SJSA1 (cell line): ENCODE measurements around the gene FREM2. TPM values are rescaled to one million over a fixed set of nuclear protein-coding genes. Genes with fewer than 3 reads are reported as not detected.

Experiments used
- DNase-seq, 2 experiments: peaks; one replicate each; pipeline ENCODE4 v3.0.0-alpha.2; 2015 to 2020; ENCODE audit warnings: low spot score in 2 of 2, low read depth in 1 of 2
- H3K27ac ChIP-seq: fragments of 250-450 bp; sonication (Bioruptor Pico); 2 replicates; pipeline ENCODE4 v1.5.1; 2020; ENCODE audit warnings: mild to moderate bottlenecking, moderate library complexity
- H3K27me3 ChIP-seq: fragments of 250-450 bp; sonication (Bioruptor Pico); replicated peaks from 2 replicates; pipeline ENCODE4 v1.5.1; 2020; ENCODE audit warnings: mild to moderate bottlenecking, moderate library complexity
- H3K36me3 ChIP-seq: fragments of 250-450 bp; sonication (Bioruptor Pico); 2 replicates; pipeline ENCODE4 v1.5.1; 2020; ENCODE audit warnings: mild to moderate bottlenecking
- H3K4me1 ChIP-seq: fragments of 250-450 bp; sonication (Bioruptor Pico); replicated peaks from 2 replicates; pipeline ENCODE4 v1.6.1; 2021; ENCODE audit warnings: mild to moderate bottlenecking
- H3K4me3 ChIP-seq: fragments of 250-450 bp; sonication (Bioruptor Pico); 2 replicates; pipeline ENCODE4 v1.5.1; 2020; ENCODE audit warnings: mild to moderate bottlenecking
- H3K9me3 ChIP-seq: fragments of 250-450 bp; sonication (Bioruptor Pico); replicated peaks from 2 replicates; pipeline ENCODE4 v1.5.1; 2020; ENCODE audit warnings: mild to moderate bottlenecking
- total RNA-seq: library from RNA; depleted of rRNA; stranded (reverse); fragments of >200 nt; shearing (Covaris generic); gene quantifications from 2 replicates; pipeline ENCODE4 v1.2.3, GENCODE V29; 2014

Gene FREM2
- total RNA-seq, 1 experiment from 2014 or later, result not detected

GRCh38 chr13:38755793-38756192, 68.9 kb downstream of the FREM2 start:
- H3K9me3 ChIP-seq, result no peaks in the 10 kb centered on the region

DNA sequence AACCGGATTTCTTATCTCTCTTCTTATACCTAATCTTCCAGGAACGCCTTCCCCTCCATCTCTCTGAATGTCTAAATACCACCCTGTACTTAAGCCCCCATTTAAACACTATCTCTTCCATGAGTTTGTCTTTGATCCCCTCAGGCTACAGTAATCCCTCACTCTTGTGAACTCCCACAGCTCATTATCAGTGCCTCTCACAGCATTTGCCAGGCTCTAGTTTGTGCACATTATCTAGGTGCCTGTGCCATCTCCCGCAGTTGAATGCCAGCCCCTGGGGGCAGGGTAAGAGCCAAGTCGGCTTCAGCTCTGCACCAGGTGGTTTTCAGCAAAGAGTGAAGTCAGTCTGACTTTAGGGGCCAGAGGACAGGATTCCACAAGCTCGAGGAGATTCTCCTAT, 71.4 kb downstream of the FREM2 start:
- no peak for DNase-seq
- H3K9me3 ChIP-seq, result no peaks in the 10 kb centered on the region
- no peak overlapping the region for H3K27ac ChIP-seq
- no peaks in the 10 kb centered on the region for H3K4me1 ChIP-seq
- H3K27me3 ChIP-seq, result no peaks in the 10 kb centered on the region
- no peak overlapping the region for H3K4me3 ChIP-seq
- H3K36me3 ChIP-seq, result no peaks in the 10 kb centered on the region

More at GRCh38 chr13:38755793-38756192, 68.9 kb downstream of the FREM2 start:
- DNase-seq, result no peak
- no peak overlapping the region for H3K27ac ChIP-seq
- no peaks in the 10 kb centered on the region for H3K4me1 ChIP-seq
- H3K27me3 ChIP-seq, result no peaks in the 10 kb centered on the region
- no peaks in the 10 kb centered on the region for H3K36me3 ChIP-seq
- no peak overlapping the region for H3K4me3 ChIP-seq

- Histone ChIP-seq H3K4me1 (no peaks in the 10 kb centered on the region), H3K36me3 (no peaks in the 10 kb centered on the region), H3K9me3 (no peaks in the 10 kb centered on the region), H3K4me3 (no peak overlapping the region), H3K27ac (no peak overlapping the region), H3K27me3 (no peaks in the 10 kb centered on the region)
- no peak for DNase-seq
These were observed 72.5 kb downstream of the FREM2 start for GRCh38 chr13:38759390-38759789.

DNA sequence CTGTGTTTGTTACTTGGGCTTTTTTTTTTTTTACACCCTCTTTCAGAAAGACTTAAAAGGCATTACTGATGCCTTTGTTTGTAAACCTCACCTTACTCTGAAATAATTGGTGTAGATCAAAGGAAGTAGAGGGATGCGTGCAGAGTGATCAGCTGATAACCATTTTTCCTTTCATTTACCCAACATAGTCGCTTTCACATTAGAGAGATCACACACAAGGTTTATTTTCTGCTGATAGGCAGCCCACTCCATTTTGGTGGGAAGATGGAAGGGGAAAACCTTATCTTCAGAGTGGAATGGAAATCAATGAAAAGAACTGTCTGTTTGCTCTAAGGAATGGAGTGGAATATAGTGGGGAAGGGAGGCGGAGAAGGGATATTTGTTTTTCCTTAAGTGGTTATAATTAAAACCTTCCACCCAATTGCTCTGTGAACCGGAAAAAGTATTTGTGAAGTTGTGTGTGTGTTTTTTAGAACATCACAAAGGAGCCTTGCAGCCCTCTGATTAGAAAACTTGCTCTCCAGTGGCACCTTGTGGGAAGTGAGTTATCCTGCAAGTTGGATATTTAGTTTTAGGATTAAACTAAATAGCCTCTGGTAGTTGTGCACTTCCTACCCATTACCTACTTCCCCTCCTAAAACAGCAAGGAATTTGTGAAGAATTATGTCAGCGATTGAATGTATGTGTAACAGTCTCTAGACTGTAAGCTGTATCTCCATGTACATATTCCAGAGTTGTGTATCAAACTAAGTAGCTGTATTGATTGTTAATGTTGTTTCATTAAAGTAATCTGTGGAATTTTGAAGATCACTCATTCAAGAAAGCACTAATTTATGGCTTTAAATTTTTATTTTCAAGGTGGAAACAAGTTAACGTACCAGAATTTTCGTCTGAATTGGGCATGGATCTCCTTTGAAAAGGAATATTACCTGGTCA, 76.8 kb downstream of the FREM2 start:
- no peaks in the 10 kb centered on the region for H3K9me3 ChIP-seq
- DNase-seq, result peak in 1 of 2 experiments; percentile 4
- H3K4me3 ChIP-seq, result no peak overlapping the region
- H3K27me3 ChIP-seq, result no peaks in the 10 kb centered on the region
- H3K36me3 ChIP-seq, result no peaks in the 10 kb centered on the region
- no peaks in the 10 kb centered on the region for H3K4me1 ChIP-seq
- H3K27ac ChIP-seq, result no peak overlapping the region

DNA sequence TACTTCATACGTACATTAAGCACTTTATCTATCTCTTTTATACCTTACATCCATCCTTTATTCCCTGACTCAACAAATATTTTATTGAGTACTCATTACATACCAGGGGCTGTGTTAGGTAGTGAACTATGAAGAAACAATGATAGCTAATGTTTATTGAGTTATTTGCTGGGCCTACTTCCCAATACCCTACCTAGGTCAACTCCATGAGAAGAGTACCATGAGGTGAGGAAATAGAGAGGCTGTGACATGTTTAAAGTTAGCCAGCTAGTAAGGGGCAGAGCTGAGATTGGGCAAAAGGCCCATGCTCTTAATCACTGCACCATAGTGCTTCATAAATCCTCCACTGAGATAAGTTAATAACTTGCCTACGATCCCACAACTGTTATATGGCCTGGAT, 79.9 kb downstream of the FREM2 start:
- H3K27ac ChIP-seq, result no peak overlapping the region
- no peak for DNase-seq
- H3K4me1 ChIP-seq, result no peaks in the 10 kb centered on the region
- H3K36me3 ChIP-seq, result no peaks in the 10 kb centered on the region
- H3K27me3 ChIP-seq, result no peaks in the 10 kb centered on the region
- no peaks in the 10 kb centered on the region for H3K9me3 ChIP-seq
- no peak overlapping the region for H3K4me3 ChIP-seq

DNA sequence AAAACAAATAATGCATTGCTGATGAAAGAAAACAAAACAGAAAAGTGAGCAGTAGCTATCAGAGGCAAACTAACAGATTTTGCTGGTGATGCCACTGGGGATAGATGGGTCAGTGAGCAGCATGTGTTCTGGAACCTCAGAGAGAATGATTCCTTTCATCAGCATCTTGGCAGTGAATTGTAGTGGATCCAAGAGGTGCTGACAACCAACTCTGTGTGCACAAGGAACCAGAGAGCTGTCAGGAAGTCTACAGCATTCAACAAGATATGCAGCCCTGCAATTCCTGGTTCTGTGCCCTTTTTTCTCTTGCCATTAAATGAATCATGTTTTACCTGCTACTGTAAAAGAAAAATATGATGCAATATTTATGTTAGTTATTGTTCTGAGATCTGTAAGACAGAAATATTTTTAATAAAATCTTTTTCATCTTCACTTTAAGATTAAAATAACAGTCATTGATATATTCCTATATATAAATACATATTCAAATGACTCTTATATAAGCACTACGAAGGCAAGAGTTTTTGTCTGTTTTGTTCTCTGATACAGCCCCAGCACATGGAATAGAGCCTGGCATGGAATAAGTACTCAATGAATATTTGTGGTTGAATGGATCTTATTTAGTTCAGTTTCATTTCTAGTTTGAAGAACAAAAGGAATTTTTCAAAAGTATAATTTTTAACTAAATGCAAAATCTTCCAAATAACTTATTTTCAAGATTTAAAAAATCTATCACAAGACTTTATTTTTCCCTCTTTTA, 80.8 kb downstream of the FREM2 start:
- no peaks in the 10 kb centered on the region for H3K27me3 ChIP-seq
- H3K27ac ChIP-seq, result no peak overlapping the region
- H3K9me3 ChIP-seq, result no peaks in the 10 kb centered on the region
- no peak overlapping the region for H3K4me3 ChIP-seq
- no peaks in the 10 kb centered on the region for H3K4me1 ChIP-seq
- H3K36me3 ChIP-seq, result no peaks in the 10 kb centered on the region
- no peak for DNase-seq

- no peak for DNase-seq
- Histone ChIP-seq H3K36me3 (no peaks in the 10 kb centered on the region), H3K4me1 (no peaks in the 10 kb centered on the region), H3K4me3 (no peak overlapping the region), H3K27ac (no peak overlapping the region), H3K9me3 (no peaks in the 10 kb centered on the region), H3K27me3 (no peaks in the 10 kb centered on the region)
These were observed 82.6 kb downstream of the FREM2 start for GRCh38 chr13:38769526-38769925.

DNA sequence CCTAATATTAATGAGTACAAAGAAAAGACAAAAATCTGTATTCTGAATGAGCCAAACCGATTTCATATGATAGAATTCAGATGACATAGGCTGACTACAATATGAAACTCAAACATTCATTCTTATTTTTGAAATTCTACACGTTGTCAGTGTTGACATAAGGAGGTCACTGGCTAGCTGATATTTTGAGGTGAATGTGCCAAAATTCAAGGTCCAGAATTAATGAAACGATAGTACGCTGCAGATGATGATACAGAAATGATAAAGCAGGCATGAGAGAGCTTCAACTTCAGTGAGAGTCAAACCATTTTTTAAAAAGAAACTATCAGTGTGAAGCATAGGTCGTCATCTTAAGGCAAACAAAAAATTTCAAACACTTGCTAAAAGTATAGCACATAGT, 88.2 kb downstream of the FREM2 start:
- no peak overlapping the region for H3K4me3 ChIP-seq
- no peak overlapping the region for H3K27ac ChIP-seq
- no peaks in the 10 kb centered on the region for H3K9me3 ChIP-seq
- no peaks in the 10 kb centered on the region for H3K36me3 ChIP-seq
- H3K4me1 ChIP-seq, result no peaks in the 10 kb centered on the region
- no peaks in the 10 kb centered on the region for H3K27me3 ChIP-seq
- DNase-seq, result no peak

GRCh38 chr13:38777347-38778119, 90.7 kb downstream of the FREM2 start:
- H3K9me3 ChIP-seq, result no peaks in the 10 kb centered on the region

GRCh38 chr13:38781539-38781938, 94.7 kb downstream of the FREM2 start:
- H3K27me3 ChIP-seq, result no peaks in the 10 kb centered on the region
- no peak for DNase-seq
- no peaks in the 10 kb centered on the region for H3K9me3 ChIP-seq
- no peaks in the 10 kb centered on the region for H3K4me1 ChIP-seq
- H3K36me3 ChIP-seq, result no peaks in the 10 kb centered on the region
- H3K27ac ChIP-seq, result no peak overlapping the region
- H3K4me3 ChIP-seq, result no peak overlapping the region

More at GRCh38 chr13:38777347-38778119, 90.7 kb downstream of the FREM2 start:
- Histone ChIP-seq H3K4me3 (no peak overlapping the region), H3K27me3 (no peaks in the 10 kb centered on the region), H3K27ac (no peak overlapping the region), H3K4me1 (no peaks in the 10 kb centered on the region), H3K36me3 (no peaks in the 10 kb centered on the region)
- DNase-seq, result no peak

DNA sequence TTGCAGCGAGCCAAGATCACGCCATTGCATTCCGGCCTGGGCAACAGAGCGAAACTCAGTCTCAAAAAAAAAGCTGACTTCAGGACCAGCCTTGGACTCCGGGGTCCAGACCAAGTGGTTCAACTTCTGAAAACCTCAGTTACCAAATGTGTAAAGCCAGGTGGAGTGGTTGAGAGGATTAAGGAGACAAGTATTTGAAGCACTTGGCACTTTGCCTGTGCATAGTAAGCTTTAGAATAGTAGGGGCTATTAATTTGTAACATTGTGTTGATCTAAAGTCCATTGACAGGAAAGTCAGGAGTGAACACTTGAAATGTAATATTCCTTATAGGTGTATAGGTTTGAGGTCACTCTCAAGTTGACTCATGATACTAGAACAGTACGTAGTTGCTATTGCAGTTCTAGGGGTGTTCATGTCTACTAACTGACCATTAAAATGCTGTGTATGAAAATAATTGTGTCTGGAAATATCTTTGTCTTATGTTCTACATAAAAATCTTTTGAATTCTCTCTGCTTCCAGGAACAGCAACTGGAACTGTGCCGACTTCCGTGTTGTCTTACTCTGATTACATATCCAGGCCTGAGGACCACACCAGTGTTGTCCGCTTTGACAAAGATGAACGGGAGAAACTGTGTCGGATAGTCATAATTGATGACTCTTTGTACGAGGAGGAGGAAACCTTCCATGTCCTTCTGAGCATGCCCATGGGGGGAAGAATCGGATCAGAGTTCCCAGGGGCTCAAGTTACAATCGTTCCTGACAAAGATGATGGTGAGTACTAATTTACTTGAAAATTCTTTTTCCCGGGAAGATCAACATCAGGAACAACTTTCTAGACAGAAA, 97.4 kb downstream of the FREM2 start:
- H3K4me3 ChIP-seq, result no peak overlapping the region
- no peak overlapping the region for H3K27ac ChIP-seq
- no peak for DNase-seq
- H3K36me3 ChIP-seq, result no peaks in the 10 kb centered on the region
- H3K4me1 ChIP-seq, result no peaks in the 10 kb centered on the region
- no peaks in the 10 kb centered on the region for H3K9me3 ChIP-seq
- no peaks in the 10 kb centered on the region for H3K27me3 ChIP-seq

GRCh38 chr13:38785042-38785441, 98.2 kb downstream of the FREM2 start:
- H3K4me3 ChIP-seq, result no peak overlapping the region
- DNase-seq, result no peak
- H3K9me3 ChIP-seq, result no peaks in the 10 kb centered on the region
- H3K27me3 ChIP-seq, result no peaks in the 10 kb centered on the region
- H3K36me3 ChIP-seq, result no peaks in the 10 kb centered on the region
- no peak overlapping the region for H3K27ac ChIP-seq
- no peaks in the 10 kb centered on the region for H3K4me1 ChIP-seq

DNA sequence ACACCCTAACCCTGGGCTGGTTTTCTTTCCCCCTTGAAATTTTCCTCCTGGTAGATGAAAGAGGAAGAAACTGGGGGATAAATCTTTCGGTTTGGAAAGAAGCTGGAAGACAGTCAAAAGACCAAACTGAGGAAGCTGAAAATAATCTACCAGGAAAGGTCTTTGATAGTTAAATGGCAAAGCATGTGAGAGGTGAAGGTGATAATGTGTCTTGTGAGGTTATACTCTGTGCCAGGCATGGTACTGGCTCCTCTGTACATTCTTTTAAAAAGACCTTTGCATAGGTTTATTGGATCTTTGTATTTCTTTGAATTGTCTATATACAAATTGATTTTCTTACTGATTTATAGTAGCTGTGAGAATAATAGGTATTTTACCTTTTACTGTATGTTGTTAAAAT, 98.6 kb downstream of the FREM2 start:
- Histone ChIP-seq H3K4me3 (no peak overlapping the region), H3K36me3 (no peaks in the 10 kb centered on the region), H3K27ac (no peak overlapping the region), H3K9me3 (no peaks in the 10 kb centered on the region), H3K27me3 (no peaks in the 10 kb centered on the region), H3K4me1 (no peaks in the 10 kb centered on the region)
- DNase-seq, result no peak
